ENCODE results near the gene PRDM11.

- TF ChIP-seq POLR2A (IDR thresholded peaks at IDR 0.05; ENCODE audit: extremely low read depth, insufficient read length) (no peak), CTCF (IDR thresholded peaks at IDR 0.05; ENCODE audit: low read depth, low read length) (no peak), MYC (IDR thresholded peaks at IDR 0.05; ENCODE audit: low read depth, low read length) (no peak)
- TF ChIP-seq, protein P1, sequence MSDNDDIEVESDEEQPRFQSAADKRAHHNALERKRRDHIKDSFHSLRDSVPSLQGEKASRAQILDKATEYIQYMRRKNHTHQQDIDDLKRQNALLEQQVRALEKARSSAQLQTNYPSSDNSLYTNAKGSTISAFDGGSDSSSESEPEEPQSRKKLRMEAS (IDR thresholded peaks at IDR 0.05; ENCODE audit: low read depth, low read length) = no peak
Observed at GRCh38 chr11:45180179-45180847, 33.9 kb downstream of the PRDM11 start.
